ENCODE measurements around the gene SCEL.

DNA sequence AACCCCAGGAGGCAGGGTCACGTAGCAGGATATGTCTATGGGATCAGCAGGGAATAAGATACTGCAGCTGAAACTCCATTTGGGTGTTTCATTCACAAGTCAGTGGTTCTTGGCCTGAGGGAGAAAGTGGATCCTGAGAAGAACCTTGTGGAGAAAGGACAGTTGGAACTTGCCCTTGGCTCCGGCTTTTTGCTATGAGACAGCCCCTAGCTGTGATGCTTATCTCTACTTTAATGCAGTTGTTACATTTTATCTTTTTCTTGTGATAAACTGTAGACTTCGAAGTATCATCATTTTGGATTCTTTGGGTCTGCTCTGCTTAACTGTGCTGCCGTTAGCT is 6.0 kb upstream of the SCEL start:
- TF ChIP-seq EZH2 (IDR thresholded peaks at IDR 0.05; ENCODE audit: low read depth, unreplicated experiment) (no peak), CREB1 (CRISPR knock-in tag; IDR thresholded peaks at IDR 0.05; ENCODE audit: low read depth) (no peak), POLR2AphosphoS5 (IDR thresholded peaks at IDR 0.05; ENCODE audit: low read depth) (no peak), EZH2phosphoT487 (IDR thresholded peaks at IDR 0.05; ENCODE audit: unreplicated experiment) (no peak), NANOG (IDR thresholded peaks at IDR 0.05; ENCODE audit: borderline replicate concordance) (no peak), JUNB (IDR thresholded peaks at IDR 0.05; ENCODE audit: unreplicated experiment) (no peak), ZNF114 (CRISPR knock-in tag; IDR thresholded peaks at IDR 0.05) (no peak), ZNF331 (CRISPR knock-in tag; IDR thresholded peaks at IDR 0.05; ENCODE audit: low read depth) (no peak), STAT1 (IDR thresholded peaks at IDR 0.05; ENCODE audit: unreplicated experiment) (no peak)
- TF ChIP-seq, protein P1, sequence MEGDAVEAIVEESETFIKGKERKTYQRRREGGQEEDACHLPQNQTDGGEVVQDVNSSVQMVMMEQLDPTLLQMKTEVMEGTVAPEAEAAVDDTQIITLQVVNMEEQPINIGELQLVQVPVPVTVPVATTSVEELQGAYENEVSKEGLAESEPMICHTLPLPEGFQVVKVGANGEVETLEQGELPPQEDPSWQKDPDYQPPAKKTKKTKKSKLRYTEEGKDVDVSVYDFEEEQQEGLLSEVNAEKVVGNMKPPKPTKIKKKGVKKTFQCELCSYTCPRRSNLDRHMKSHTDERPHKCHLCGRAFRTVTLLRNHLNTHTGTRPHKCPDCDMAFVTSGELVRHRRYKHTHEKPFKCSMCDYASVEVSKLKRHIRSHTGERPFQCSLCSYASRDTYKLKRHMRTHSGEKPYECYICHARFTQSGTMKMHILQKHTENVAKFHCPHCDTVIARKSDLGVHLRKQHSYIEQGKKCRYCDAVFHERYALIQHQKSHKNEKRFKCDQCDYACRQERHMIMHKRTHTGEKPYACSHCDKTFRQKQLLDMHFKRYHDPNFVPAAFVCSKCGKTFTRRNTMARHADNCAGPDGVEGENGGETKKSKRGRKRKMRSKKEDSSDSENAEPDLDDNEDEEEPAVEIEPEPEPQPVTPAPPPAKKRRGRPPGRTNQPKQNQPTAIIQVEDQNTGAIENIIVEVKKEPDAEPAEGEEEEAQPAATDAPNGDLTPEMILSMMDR (conservative IDR thresholded peaks at IDR 0.05; ENCODE audit: low read depth in 2 of 2): no peak
- TF ChIP-seq, protein P2, sequence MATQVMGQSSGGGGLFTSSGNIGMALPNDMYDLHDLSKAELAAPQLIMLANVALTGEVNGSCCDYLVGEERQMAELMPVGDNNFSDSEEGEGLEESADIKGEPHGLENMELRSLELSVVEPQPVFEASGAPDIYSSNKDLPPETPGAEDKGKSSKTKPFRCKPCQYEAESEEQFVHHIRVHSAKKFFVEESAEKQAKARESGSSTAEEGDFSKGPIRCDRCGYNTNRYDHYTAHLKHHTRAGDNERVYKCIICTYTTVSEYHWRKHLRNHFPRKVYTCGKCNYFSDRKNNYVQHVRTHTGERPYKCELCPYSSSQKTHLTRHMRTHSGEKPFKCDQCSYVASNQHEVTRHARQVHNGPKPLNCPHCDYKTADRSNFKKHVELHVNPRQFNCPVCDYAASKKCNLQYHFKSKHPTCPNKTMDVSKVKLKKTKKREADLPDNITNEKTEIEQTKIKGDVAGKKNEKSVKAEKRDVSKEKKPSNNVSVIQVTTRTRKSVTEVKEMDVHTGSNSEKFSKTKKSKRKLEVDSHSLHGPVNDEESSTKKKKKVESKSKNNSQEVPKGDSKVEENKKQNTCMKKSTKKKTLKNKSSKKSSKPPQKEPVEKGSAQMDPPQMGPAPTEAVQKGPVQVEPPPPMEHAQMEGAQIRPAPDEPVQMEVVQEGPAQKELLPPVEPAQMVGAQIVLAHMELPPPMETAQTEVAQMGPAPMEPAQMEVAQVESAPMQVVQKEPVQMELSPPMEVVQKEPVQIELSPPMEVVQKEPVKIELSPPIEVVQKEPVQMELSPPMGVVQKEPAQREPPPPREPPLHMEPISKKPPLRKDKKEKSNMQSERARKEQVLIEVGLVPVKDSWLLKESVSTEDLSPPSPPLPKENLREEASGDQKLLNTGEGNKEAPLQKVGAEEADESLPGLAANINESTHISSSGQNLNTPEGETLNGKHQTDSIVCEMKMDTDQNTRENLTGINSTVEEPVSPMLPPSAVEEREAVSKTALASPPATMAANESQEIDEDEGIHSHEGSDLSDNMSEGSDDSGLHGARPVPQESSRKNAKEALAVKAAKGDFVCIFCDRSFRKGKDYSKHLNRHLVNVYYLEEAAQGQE (IDR thresholded peaks at IDR 0.05; ENCODE audit: unreplicated experiment): no peak
- TF ChIP-seq, protein P3, sequence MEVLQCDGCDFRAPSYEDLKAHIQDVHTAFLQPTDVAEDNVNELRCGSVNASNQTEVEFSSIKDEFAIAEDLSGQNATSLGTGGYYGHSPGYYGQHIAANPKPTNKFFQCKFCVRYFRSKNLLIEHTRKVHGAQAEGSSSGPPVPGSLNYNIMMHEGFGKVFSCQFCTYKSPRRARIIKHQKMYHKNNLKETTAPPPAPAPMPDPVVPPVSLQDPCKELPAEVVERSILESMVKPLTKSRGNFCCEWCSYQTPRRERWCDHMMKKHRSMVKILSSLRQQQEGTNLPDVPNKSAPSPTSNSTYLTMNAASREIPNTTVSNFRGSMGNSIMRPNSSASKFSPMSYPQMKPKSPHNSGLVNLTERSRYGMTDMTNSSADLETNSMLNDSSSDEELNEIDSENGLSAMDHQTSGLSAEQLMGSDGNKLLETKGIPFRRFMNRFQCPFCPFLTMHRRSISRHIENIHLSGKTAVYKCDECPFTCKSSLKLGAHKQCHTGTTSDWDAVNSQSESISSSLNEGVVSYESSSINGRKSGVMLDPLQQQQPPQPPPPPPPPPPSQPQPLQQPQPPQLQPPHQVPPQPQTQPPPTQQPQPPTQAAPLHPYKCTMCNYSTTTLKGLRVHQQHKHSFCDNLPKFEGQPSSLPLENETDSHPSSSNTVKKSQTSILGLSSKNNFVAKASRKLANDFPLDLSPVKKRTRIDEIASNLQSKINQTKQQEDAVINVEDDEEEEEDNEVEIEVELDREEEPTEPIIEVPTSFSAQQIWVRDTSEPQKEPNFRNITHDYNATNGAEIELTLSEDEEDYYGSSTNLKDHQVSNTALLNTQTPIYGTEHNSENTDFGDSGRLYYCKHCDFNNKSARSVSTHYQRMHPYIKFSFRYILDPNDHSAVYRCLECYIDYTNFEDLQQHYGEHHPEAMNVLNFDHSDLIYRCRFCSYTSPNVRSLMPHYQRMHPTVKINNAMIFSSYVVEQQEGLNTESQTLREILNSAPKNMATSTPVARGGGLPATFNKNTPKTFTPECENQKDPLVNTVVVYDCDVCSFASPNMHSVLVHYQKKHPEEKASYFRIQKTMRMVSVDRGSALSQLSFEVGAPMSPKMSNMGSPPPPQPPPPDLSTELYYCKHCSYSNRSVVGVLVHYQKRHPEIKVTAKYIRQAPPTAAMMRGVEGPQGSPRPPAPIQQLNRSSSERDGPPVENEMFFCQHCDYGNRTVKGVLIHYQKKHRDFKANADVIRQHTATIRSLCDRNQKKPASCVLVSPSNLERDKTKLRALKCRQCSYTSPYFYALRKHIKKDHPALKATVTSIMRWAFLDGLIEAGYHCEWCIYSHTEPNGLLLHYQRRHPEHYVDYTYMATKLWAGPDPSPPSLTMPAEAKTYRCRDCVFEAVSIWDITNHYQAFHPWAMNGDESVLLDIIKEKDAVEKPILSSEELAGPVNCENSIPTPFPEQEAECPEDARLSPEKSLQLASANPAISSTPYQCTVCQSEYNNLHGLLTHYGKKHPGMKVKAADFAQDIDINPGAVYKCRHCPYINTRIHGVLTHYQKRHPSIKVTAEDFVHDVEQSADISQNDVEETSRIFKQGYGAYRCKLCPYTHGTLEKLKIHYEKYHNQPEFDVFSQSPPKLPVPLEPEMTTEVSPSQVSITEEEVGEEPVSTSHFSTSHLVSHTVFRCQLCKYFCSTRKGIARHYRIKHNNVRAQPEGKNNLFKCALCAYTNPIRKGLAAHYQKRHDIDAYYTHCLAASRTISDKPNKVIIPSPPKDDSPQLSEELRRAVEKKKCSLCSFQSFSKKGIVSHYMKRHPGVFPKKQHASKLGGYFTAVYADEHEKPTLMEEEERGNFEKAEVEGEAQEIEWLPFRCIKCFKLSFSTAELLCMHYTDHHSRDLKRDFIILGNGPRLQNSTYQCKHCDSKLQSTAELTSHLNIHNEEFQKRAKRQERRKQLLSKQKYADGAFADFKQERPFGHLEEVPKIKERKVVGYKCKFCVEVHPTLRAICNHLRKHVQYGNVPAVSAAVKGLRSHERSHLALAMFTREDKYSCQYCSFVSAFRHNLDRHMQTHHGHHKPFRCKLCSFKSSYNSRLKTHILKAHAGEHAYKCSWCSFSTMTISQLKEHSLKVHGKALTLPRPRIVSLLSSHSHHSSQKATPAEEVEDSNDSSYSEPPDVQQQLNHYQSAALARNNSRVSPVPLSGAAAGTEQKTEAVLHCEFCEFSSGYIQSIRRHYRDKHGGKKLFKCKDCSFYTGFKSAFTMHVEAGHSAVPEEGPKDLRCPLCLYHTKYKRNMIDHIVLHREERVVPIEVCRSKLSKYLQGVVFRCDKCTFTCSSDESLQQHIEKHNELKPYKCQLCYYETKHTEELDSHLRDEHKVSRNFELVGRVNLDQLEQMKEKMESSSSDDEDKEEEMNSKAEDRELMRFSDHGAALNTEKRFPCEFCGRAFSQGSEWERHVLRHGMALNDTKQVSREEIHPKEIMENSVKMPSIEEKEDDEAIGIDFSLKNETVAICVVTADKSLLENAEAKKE (CRISPR knock-in tag; IDR thresholded peaks at IDR 0.05): no peak
- TF ChIP-seq, protein P4, sequence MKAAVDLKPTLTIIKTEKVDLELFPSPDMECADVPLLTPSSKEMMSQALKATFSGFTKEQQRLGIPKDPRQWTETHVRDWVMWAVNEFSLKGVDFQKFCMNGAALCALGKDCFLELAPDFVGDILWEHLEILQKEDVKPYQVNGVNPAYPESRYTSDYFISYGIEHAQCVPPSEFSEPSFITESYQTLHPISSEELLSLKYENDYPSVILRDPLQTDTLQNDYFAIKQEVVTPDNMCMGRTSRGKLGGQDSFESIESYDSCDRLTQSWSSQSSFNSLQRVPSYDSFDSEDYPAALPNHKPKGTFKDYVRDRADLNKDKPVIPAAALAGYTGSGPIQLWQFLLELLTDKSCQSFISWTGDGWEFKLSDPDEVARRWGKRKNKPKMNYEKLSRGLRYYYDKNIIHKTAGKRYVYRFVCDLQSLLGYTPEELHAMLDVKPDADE (IDR thresholded peaks at IDR 0.05): no peak
